Amniotic stem cell (primary cell): ENCODE measurements around the gene GSTP1.

Experiments used
- DNase-seq: peaks from one replicate; lab custom pipeline; 2025; lab: John Stamatoyannopoulos, UW

The GSTP1 gene

DNA sequence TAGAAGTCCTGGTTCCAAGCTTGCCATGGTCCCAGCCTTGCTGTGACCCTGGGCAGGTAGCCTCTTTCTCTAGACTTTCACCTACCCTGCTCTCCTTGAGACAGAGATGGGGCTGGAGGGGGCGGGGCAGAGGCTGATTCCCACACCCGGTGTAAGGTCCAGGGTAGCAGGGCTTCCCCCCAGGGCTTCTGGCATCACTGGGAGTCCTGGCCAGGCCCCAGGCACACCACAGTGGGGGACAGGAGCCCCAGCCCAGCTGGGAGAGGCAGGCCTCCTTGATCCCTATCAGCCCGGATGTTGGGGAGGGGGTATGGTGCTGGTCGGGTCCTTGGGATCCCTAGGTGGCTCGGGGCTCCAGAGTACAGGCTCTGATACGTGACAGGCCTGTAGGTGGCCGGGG, 47.8 kb downstream of the GSTP1 start:
- DNase-seq, result no peak

DNA sequence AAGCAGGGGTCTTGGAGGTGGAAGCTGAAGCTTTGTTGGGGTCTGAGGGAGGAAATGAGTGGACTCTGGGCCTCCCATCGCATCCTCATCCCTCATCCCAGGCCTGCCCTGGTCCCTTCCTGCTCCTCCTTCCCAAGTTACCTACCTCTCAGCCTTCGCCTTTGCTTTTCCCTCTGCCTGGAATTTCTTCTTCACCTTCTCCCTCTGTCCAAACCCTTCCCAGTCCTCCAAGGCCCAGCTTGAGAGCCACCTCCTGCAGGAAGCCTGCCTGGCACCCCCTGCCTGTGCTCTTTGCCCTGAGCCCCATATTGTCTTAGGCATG, 48.2 kb downstream of the GSTP1 start:
- no peak for DNase-seq

DNA sequence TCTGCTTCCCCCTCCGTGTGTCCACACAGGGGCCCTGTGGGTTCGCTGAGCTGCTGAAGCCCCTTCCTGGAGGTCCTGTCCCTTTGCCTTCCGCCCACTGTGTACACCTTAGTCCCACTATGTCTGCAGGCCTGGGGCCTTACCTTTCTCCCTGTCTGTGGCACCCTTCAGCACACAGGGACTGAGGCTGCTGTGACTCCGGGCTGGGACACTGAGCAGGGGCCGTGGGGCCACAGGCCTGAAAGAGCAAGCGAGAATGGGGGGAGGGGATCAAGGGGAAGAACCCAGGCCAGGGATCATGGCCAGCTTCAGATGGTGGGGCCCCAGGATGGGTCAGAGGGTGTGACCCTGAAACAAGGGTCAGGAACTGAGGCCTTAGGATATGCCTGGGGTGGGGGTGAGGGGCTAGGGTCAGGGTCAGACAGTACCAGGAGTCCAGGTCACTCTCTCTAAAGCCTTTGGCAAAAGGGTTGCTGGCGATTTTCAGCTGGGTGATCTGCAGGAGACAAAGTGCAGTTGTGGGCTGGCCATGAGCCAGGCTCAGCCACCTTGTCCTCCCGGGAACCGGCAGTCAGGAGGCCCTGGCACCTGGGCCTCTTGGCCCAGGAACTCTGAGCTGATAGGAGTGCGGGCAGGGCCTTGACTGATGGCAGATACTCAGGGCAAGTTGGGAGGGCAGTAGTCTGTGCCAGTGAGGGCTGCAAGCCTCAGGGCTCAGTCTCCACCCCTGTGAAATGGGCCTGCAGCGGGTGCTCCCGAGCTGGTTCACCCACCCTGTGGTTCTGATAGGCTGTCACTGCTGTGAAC, 48.8 kb downstream of the GSTP1 start:
- DNase-seq, result no peak

DNA sequence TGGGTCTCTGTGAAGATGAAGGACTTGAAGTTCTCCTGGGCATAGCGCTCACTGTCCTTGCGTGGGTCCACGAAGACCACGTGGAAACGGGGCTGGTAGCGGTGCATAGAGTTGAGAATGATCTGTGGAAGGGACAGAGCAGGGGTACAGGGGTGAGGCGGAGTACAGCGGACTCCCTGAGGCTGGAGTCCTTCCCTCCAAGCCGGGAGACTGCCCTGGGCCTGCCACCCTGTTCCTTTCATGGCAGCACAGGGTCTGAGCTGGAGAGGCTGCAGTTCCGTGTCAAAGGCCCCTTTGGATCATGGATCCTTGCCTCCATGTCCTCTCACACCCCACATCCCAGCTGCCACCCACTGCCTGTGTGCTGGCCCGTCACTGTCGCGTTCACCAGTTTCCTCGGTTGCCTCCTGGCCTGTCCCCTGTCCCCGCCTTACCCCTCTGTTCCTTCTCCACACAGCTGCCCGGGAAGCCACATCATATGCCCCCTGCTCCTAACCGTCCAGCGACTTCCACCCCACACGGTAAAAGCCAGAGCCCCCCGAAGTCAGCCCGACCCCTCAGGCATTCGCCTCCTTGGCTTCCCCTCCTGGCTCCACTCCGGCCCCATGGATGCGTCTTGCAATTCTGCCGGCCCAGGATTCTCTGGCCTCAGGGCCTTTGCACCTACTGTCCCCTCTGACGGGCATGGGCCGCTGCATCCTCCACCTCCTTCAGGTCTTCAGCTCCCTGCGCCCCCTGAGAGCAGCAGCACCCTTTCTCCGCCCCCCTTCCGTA, 49.6 kb downstream of the GSTP1 start:
- DNase-seq, result no peak

DNA sequence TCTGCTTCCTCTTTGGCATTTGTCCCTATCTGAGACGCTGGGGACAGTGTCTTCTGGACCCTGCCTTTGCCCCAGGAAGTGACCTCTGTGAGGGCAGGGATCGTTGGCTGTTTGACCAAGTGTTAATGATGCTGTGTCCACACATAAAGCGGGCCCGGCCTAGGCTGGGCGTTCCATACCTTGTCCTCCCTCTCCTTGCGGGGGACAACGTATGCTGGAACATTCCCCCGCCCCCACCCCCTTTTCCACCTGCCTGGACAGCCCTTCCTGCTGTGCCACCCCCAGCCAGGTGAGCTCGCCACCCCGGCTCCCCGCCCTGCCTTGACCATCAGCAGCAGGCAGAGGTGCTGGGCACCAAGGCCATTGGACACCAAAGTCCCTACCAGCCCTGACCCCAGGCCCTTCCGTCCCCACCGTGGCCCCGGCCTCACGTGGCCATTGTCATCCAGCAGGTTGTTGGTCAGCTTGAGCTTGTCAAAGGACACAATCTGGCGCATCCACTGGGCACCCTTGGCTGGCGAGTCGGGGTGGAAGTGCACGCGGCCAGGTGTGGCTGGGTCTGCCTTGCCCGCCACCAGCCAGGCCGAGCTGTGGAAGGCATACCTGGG, 50.2 kb downstream of the GSTP1 start:
- DNase-seq, result no peak

DNA sequence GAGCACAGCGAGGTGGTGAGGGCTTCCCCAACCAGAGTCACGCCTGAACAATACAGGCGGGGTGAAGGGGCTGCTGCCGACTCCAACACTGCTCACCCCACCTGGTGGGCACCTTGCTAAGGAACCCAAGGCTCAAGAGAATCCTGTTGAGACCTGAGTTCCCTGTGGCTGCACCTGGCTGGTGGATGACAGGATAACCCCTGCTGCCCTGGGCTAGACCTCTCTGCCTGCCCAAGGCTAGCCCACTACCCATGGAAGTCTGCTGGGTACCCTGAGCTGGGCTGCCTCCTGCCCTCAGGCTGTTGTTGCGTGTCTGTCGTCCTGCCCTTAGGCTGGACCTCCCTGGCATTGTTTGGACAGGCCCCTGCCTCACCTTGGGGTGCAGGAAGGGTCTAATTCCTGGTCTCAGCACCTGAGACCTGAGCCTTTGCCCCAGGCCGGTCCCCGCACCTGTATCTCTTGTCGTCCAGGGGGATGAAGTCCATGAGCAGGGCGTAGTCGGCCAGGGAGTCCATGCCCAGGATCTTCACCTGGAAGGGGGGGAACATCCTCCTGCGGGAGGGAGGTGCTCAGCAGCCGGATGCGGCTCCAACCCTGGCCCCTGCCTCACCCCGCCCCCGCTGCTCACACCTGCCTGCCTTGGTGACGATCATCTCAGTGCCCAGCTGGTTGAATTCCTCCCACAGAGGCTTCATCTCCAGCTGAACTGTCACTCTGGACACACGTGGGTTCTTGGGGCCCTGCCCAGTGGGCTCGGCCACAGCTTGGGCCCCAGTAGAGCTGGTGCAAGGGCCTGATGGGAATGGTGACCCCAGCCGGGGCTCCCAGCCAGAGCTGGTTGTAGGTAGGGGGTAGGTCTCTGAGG, 51.0 kb downstream of the GSTP1 start:
- no peak for DNase-seq

DNA sequence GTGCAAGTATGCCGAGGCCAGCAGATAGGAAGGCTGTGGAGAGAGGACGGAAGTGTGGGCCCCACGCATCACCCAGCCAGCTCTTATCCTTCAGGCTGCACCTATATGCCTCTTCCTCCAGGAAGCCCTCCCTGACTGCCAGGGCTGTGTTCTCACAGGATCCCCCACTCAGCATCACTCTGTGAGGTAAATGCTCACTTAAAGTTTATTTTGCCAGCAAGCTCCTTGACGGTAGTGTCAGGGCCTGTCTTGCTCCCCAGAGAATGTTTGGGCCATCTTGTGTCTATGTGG, 51.6 kb downstream of the GSTP1 start:
- DNase-seq, result no peak
